OCI-LY7 (cell line): ENCODE results near the gene PRRC2B. TPM values are rescaled to one million over a fixed set of nuclear protein-coding genes. Genes with fewer than 3 reads are reported as not detected.

ENCODE experiments used
- BruUV-seq: library from RNA; stranded (reverse); fragments of 400-500 nt; replicated peaks from 2 replicates; lab custom pipeline; 2021; lab: Mats Ljungman, UMichigan
- CTCF ChIA-PET: fragments of 300-600 bp; sonication (Branson Sonifier 250); formaldehyde crosslinking; loops from one replicate; lab custom pipeline; 2022; ENCODE audit warnings: antibody characterized with exemption; ENCODE audit not compliant: unreplicated experiment; lab: Charles Lee
- POLR2A ChIA-PET: fragments of 300-600 bp; sonication (Branson Sonifier 250); formaldehyde crosslinking; loops from one replicate; lab custom pipeline; 2022; ENCODE audit warnings: antibody characterized with exemption; lab: Charles Lee
- DNase-seq: peaks from one replicate; pipeline ENCODE4 v3.0.0-alpha.2; 2015; ENCODE audit warnings: low spot score
- H2AFZ ChIP-seq: fragments of 200-600 bp; sonication (generic), shearing (Covaris generic); 2 replicates; pipeline ENCODE4 v1.6.1; 2014; ENCODE audit warnings: mild to moderate bottlenecking, antibody characterized with exemption, low read length, moderate library complexity
- H3K27ac ChIP-seq: fragments of 200-600 bp; sonication (generic); 2 replicates; pipeline ENCODE4 v1.5.1; 2014; ENCODE audit warnings: mixed run types, low read depth, mild to moderate bottlenecking, moderate library complexity, low read length, inconsistent platforms; ENCODE audit not compliant: poor library complexity, severe bottlenecking
- H3K36me3 ChIP-seq: fragments of 200-600 bp; sonication (generic); 2 replicates; pipeline ENCODE4 v1.6.1; 2014; ENCODE audit warnings: mild to moderate bottlenecking, antibody characterized with exemption, low read length, moderate library complexity, mixed read lengths; ENCODE audit not compliant: insufficient read depth
- H3K4me1 ChIP-seq: fragments of 200-600 bp; sonication (generic); 2 replicates; pipeline ENCODE4 v1.5.1; 2014; ENCODE audit warnings: mild to moderate bottlenecking, low read length; ENCODE audit not compliant: insufficient read depth, poor library complexity, severe bottlenecking
- H3K4me2 ChIP-seq: fragments of 200-600 bp; sonication (generic); 2 replicates; pipeline ENCODE4 v1.6.1; 2014; ENCODE audit warnings: mild to moderate bottlenecking, low read length
- H3K4me3 ChIP-seq: fragments of 200-600 bp; sonication (generic); 2 replicates; pipeline ENCODE4 v1.5.1; 2014; ENCODE audit warnings: mild to moderate bottlenecking, low read depth, low read length; ENCODE audit not compliant: poor library complexity, severe bottlenecking
- H3K79me2 ChIP-seq: fragments of 200-600 bp; sonication (generic); 2 replicates; pipeline ENCODE4 v1.6.1; 2016; ENCODE audit warnings: low read depth, mild to moderate bottlenecking, low read length, moderate library complexity, mixed read lengths; ENCODE audit not compliant: insufficient read depth
- H3K9me2 ChIP-seq: fragments of 200-600 bp; sonication (generic); 2 replicates; pipeline ENCODE4 v1.6.1; 2016; ENCODE audit warnings: mild to moderate bottlenecking, low read length, mixed read lengths; ENCODE audit not compliant: insufficient read depth
- H3K9me3 ChIP-seq: fragments of 200-600 bp; sonication (generic); 2 replicates; pipeline ENCODE4 v1.6.1; 2014; ENCODE audit warnings: mild to moderate bottlenecking, mixed run types, low read length, mixed read lengths
- H4K20me1 ChIP-seq: fragments of 200-600 bp; sonication (generic); 2 replicates; pipeline ENCODE4 v1.6.1; 2014; ENCODE audit warnings: mild to moderate bottlenecking, antibody characterized with exemption, low read length, moderate library complexity, mixed read lengths; ENCODE audit not compliant: insufficient read depth
- CTCF ChIP-seq: fragments of 200-600 bp; sonication (generic); conservative IDR thresholded peaks from 2 replicates; pipeline ENCODE4 v1.5.1; 2014; ENCODE audit warnings: mild to moderate bottlenecking, antibody characterized with exemption, low read length, moderate library complexity, mixed read lengths
- EZH2phosphoT487 ChIP-seq: fragments of 200-600 bp; sonication (generic); IDR thresholded peaks from 2 replicates; pipeline ENCODE4 v1.6.1; 2018; ENCODE audit warnings: low read depth, borderline replicate concordance, mild to moderate bottlenecking, mixed run types, antibody characterized with exemption, low read length, moderate library complexity, mixed read lengths
- intact Hi-C: fragments of 100-400 bp; cut with micrococcal nuclease; formaldehyde crosslinking; loops from one replicate; pipeline ENCODE4 v1.10.0; 2022; ENCODE audit not compliant: unreplicated experiment
- total RNA-seq, 2 experiments: library from RNA; depleted of rRNA in 1 of 2; stranded (reverse); fragments of >200 nt in 1 of 2; shearing (Covaris generic) in 1 of 2; gene quantifications; 2 replicates each; pipeline ENCODE4 v1.2.3, GENCODE V29; 2014 to 2022

Gene PRRC2B
- total RNA-seq, 2 experiments from 2014 or later = 84.2 to 210 TPM

- Histone ChIP-seq H3K4me1 (peaks cover 26% of the 10 kb centered on the region), H4K20me1 (peaks cover 21% of the 10 kb centered on the region), H3K9me3 (no peaks in the 10 kb centered on the region; the same call in 1 of the 2 replicates), H3K27ac (no peak overlapping the region), H2AFZ (no peak overlapping the region), H3K36me3 (peaks cover 91% of the 10 kb centered on the region), H3K79me2 (peaks cover 100% of the 10 kb centered on the region), H3K4me2 (no peak overlapping the region; the same call in 1 of the 2 replicates), H3K9me2 (no peaks in the 10 kb centered on the region), H3K4me3 (no peak overlapping the region)
- BruUV-seq = no TSS peak
- no peak for DNase-seq
- POLR2A ChIA-PET = no interaction called here
- no peak for TF ChIP-seq CTCF
- TF ChIP-seq EZH2phosphoT487 = no peak
- CTCF ChIA-PET = no interaction called here
- intact Hi-C loops = no loop called here
Measured at GRCh38 chr9:131417264-131418142, 23.6 kb downstream of the PRRC2B start.

GRCh38 chr9:131418143-131419025 is 24.5 kb downstream of the PRRC2B start:
- H3K36me3 ChIP-seq = peaks cover 91% of the 10 kb centered on the region
- peaks cover 100% of the 10 kb centered on the region for H3K79me2 ChIP-seq
- TF ChIP-seq EZH2phosphoT487 (no peak), CTCF (no peak)
- intact Hi-C loops = no loop called here
- peaks cover 26% of the 10 kb centered on the region for H4K20me1 ChIP-seq
- H3K4me1 ChIP-seq = peaks cover 26% of the 10 kb centered on the region
- no peak overlapping the region for H2AFZ ChIP-seq
- H3K9me3 ChIP-seq = no peaks in the 10 kb centered on the region
- CTCF ChIA-PET = no interaction called here
- no peak overlapping the region for H3K4me3 ChIP-seq
- no peaks in the 10 kb centered on the region for H3K9me2 ChIP-seq
- no peak overlapping the region for H3K27ac ChIP-seq
- H3K4me2 ChIP-seq = no peak overlapping the region
- no TSS peak for BruUV-seq
- DNase-seq = no peak
- POLR2A ChIA-PET = no interaction called here
